Neural crest cell (in vitro differentiated cells): Measurements from ENCODE around the gene SERTAD2. TPM values are rescaled to one million over a fixed set of nuclear protein-coding genes. Genes with fewer than 3 reads are reported as not detected.

Experiments used
- DNase-seq: peaks from one replicate; pipeline ENCODE4 v3.0.0; 2021; ENCODE audit warnings: low read depth, mixed read lengths, low spot score
- H3K27ac Mint-ChIP-seq: one replicate; pipeline ENCODE4 v1.8.0; 2021; ENCODE audit warnings: mild to moderate bottlenecking, mixed read lengths; ENCODE audit not compliant: unreplicated experiment
- H3K27me3 Mint-ChIP-seq: 2 replicates; pipeline ENCODE4 v1.8.0; 2021; ENCODE audit warnings: low read depth, mild to moderate bottlenecking, mixed read lengths
- H3K36me3 Mint-ChIP-seq: 2 replicates; pipeline ENCODE4 v1.8.0; 2021; ENCODE audit warnings: low read depth, mild to moderate bottlenecking, mixed read lengths
- H3K4me1 Mint-ChIP-seq: 2 replicates; pipeline ENCODE4 v1.8.0; 2021; ENCODE audit warnings: mixed read lengths
- H3K4me3 Mint-ChIP-seq: one replicate; pipeline ENCODE4 v1.8.0; 2021; ENCODE audit warnings: mild to moderate bottlenecking, mixed read lengths
- H3K9me3 Mint-ChIP-seq: 2 replicates; pipeline ENCODE4 v1.8.0; 2021; ENCODE audit warnings: mixed read lengths
- total RNA-seq: library from RNA; stranded (reverse); gene quantifications from 2 replicates; pipeline ENCODE4 v1.2.1, GENCODE V29; 2021
- TF ChIP-seq, protein P1 (sequence below): fragments of 200-600 bp; sonication (generic); conservative IDR thresholded peaks from 2 replicates; pipeline ENCODE4 v1.5.0; 2021; ENCODE audit warnings: antibody characterized with exemption, mild to moderate bottlenecking

The SERTAD2 gene
- total RNA-seq, 1 donor from 2014 or later = 16.8 TPM

DNA sequence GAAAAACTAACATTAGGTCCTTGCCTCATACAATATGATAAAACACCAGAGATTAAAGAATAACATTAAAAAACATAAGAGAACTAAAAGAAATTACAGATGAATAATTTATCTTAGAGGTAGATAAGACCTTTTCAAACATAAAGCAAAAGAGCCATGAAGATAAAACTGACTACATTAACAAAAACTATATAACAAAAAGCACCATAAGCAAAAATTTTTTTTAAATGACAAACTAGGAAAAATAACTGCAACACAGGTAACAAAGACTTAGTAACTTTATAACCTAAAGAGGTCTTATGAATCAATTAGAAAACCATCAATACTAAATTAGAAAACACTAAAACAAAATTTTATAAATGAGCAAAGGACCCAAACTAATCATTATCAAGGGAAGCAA lies 16.3 kb upstream of the SERTAD2 start:
- no peaks in the 10 kb centered on the region for H3K36me3 Mint-ChIP-seq
- H3K4me3 Mint-ChIP-seq = no peak overlapping the region
- H3K9me3 Mint-ChIP-seq = no peaks in the 10 kb centered on the region
- peaks cover 19% of the 10 kb centered on the region for H3K4me1 Mint-ChIP-seq
- no peak overlapping the region for H3K27ac Mint-ChIP-seq
- TF ChIP-seq, protein P1, sequence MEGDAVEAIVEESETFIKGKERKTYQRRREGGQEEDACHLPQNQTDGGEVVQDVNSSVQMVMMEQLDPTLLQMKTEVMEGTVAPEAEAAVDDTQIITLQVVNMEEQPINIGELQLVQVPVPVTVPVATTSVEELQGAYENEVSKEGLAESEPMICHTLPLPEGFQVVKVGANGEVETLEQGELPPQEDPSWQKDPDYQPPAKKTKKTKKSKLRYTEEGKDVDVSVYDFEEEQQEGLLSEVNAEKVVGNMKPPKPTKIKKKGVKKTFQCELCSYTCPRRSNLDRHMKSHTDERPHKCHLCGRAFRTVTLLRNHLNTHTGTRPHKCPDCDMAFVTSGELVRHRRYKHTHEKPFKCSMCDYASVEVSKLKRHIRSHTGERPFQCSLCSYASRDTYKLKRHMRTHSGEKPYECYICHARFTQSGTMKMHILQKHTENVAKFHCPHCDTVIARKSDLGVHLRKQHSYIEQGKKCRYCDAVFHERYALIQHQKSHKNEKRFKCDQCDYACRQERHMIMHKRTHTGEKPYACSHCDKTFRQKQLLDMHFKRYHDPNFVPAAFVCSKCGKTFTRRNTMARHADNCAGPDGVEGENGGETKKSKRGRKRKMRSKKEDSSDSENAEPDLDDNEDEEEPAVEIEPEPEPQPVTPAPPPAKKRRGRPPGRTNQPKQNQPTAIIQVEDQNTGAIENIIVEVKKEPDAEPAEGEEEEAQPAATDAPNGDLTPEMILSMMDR = no peak
- no peaks in the 10 kb centered on the region for H3K27me3 Mint-ChIP-seq
- no peak for DNase-seq

DNA sequence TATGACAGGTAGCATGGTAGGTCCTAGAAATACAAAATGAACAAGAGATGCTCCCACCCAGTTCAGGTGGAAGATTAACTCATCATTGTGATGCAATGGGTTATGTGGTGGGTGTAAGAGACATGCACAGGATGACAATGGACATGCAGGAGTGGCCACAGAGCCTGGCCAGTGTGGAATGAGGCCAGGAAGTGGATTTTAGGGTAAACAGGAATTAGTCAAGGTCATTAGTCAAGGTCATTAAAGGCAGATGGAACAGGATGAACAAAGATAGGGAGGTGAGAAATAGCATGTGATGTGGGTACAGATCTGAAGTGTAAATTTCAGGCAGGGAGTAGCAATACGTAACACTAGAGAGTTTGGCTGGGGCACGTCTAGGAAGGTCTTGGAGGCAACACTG lies 15.6 kb upstream of the SERTAD2 start:
- H3K4me1 Mint-ChIP-seq = peaks cover 19% of the 10 kb centered on the region
- no peaks in the 10 kb centered on the region for H3K9me3 Mint-ChIP-seq
- H3K4me3 Mint-ChIP-seq = no peak overlapping the region
- no peaks in the 10 kb centered on the region for H3K27me3 Mint-ChIP-seq
- no peak for DNase-seq
- TF ChIP-seq, protein P1 = no peak
- H3K27ac Mint-ChIP-seq = no peak overlapping the region
- no peaks in the 10 kb centered on the region for H3K36me3 Mint-ChIP-seq

DNA sequence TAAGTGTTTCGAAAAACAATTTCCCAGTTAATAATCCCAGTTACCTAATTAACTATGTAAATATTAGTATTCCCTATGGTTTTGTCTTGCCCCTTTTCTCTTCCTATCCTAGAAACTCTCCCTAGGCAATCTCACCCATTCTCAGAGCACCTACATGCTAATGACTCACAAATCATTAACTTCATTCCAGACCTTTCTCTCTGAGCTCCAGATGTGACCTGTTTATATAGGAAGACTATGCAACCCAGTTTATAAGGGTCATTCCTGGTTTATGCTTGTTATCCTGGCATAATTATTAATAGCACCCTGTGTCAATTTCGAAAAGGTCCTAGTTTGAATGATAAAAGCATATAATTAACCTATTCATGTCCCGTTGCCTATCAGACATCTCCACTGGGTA lies 14.8 kb upstream of the SERTAD2 start:
- DNase-seq = no peak
- Mint-ChIP-seq H3K36me3 (no peaks in the 10 kb centered on the region), H3K4me3 (no peak overlapping the region), H3K27me3 (no peaks in the 10 kb centered on the region), H3K27ac (no peak overlapping the region), H3K9me3 (no peaks in the 10 kb centered on the region), H3K4me1 (peaks cover 19% of the 10 kb centered on the region)
- TF ChIP-seq, protein P1 = no peak

DNA sequence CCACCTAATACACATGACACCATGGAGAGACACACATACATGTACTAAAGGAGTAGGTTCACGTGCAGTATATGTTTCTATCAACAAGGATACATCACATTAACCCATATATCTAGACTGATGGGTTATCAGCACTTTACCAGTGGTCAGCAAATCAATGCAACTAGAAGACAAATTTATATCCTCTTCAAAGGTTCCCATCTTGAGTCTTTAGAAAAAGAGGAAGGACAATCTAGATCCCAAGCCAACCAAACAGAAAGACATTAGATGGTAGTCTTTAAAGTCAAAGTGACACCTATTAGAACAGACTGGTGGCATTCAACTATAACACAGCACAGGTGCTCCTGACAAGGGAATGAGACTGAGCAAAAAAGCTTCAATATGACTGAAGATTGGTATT lies 13.8 kb upstream of the SERTAD2 start:
- H3K27ac Mint-ChIP-seq = peak overlapping the region; percentile 60

DNA sequence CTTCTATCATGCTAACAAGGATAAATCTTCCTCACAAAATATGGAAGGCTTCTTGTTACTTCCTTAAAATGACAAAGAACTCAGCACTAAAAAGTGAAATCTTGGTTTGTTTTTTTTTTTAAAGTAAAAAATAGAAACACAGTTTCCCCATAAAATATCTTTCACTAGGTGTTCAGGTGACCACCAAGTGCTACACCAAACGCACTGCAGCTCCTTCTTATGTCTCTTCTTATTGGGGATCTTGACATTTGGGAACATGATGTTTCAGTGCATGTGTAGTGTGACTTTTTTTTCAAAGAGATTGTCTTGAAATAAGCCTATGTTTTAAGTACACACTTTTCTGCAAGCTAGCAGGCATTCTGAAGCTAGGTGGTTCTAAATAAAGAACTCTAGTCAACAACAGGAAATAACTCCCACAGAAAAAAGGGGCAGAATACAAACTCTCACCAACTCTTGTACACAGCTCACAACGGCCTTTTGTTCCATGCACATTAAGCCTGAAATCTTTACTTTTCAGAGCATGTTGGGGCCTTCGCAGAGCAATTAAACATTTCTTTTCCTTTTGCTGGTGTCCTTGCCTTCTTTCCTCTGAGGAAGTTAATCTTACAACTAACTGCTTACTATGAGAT lies 13.2 kb upstream of the SERTAD2 start:
- Mint-ChIP-seq H3K4me1 (peaks cover 19% of the 10 kb centered on the region), H3K27me3 (no peaks in the 10 kb centered on the region)

More for the DNA sequence above, 13.8 kb upstream of the SERTAD2 start:
- Mint-ChIP-seq H3K36me3 (no peaks in the 10 kb centered on the region), H3K27me3 (no peaks in the 10 kb centered on the region), H3K4me1 (peaks cover 19% of the 10 kb centered on the region), H3K4me3 (no peak overlapping the region), H3K9me3 (no peaks in the 10 kb centered on the region)
- TF ChIP-seq, protein P1 = no peak
- no peak for DNase-seq

More for the DNA sequence above, 13.2 kb upstream of the SERTAD2 start:
- H3K4me3 Mint-ChIP-seq = no peak overlapping the region
- no peak for DNase-seq
- no peaks in the 10 kb centered on the region for H3K9me3 Mint-ChIP-seq
- H3K36me3 Mint-ChIP-seq = no peaks in the 10 kb centered on the region
- H3K27ac Mint-ChIP-seq = peak overlapping the region; percentile 60
- TF ChIP-seq, protein P1 = no peak
